ENCODE data around the gene ZNF880. TPM values are rescaled to one million over a fixed set of nuclear protein-coding genes. Genes with fewer than 3 reads are reported as not detected.
"Not testable (repeated sequence)": the region's sequence is repeated elsewhere in the genome, so short reads cannot be mapped to it uniquely, and the experiment has no call there.

ZNF880 gene
- 31.7 TPM for polyA plus RNA-seq (ENCODE audit: insufficient read length)
- long read RNA-seq, donor 1, partial matches to known transcripts: 0 of 6 reads
- long read RNA-seq, donor 1, other reads (novel, unspliced or antisense): 0 of 6 reads
- long read RNA-seq, donor 2, transcript ZNF880-202 (4 exons, 2,230 nt): major isoform, 9 of 46 reads
- long read RNA-seq, donor 2, partial matches to known transcripts: 31 of 46 reads
- long read RNA-seq, donor 2, other reads (novel, unspliced or antisense): 0 of 46 reads
- long read RNA-seq, donor 3, partial matches to known transcripts: 0 of 8 reads
- long read RNA-seq, donor 3, other reads (novel, unspliced or antisense): 0 of 8 reads
- long read RNA-seq, donor 4, partial matches to known transcripts: 0 of 1 reads
- long read RNA-seq, donor 4, other reads (novel, unspliced or antisense): 0 of 1 reads
- long read RNA-seq, donor 5, transcript ZNF880-206 (4 exons, 953 nt): major isoform, 10 of 14 reads
- long read RNA-seq, donor 5, partial matches to known transcripts: 0 of 14 reads
- long read RNA-seq, donor 5, other reads (novel, unspliced or antisense): 0 of 14 reads
- long read RNA-seq, donor 6, partial matches to known transcripts: 0 of 5 reads
- long read RNA-seq, donor 6, other reads (novel, unspliced or antisense): 0 of 5 reads
- long read RNA-seq, donor 7, transcript ZNF880-202 (4 exons, 2,230 nt): major isoform, 8 of 12 reads
- long read RNA-seq, donor 7, partial matches to known transcripts: 0 of 12 reads
- long read RNA-seq, donor 7, other reads (novel, unspliced or antisense): 0 of 12 reads
- long read RNA-seq, donor 8, transcript ZNF880-202 (4 exons, 2,230 nt): major isoform, 5 of 6 reads
- long read RNA-seq, donor 8, partial matches to known transcripts: 0 of 6 reads
- long read RNA-seq, donor 8, other reads (novel, unspliced or antisense): 0 of 6 reads

- DNase-seq: peak; percentile 96
These were observed at the start of gene ZNF880 for GRCh38 chr19:52369559-52370340. ZNF880 (plus strand) TSS chr19:52369923; CDS start chr19:52369966, 43 bp downstream.

- DNase-seq: no peak
These were observed 47.3 kb upstream of the ZNF880 start for GRCh38 chr19:52322429-52322828.

GRCh38 chr19:52331757-52332156, 38.0 kb upstream of the ZNF880 start:
- DNase-seq: no peak

- DNase-seq: no peak
These were observed 34.0 kb upstream of the ZNF880 start for GRCh38 chr19:52335768-52336116.

GRCh38 chr19:52336117-52336790, 33.5 kb upstream of the ZNF880 start, which contains the start of gene ZNF610:
ZNF610 (plus strand) TSS chr19:52336243; CDS start chr19:52349173, 12,930 bp downstream.
- peak; percentile 88 for DNase-seq

- DNase-seq: peak; percentile 17
These were observed 32.8 kb upstream of the ZNF880 start for GRCh38 chr19:52336791-52337381.

- not testable (repeated sequence) for DNase-seq
These were observed 30.7 kb upstream of the ZNF880 start for GRCh38 chr19:52339022-52339421.

GRCh38 chr19:52343548-52343947, 26.2 kb upstream of the ZNF880 start:
- DNase-seq: peak; percentile 84

GRCh38 chr19:52345162-52345561, 24.6 kb upstream of the ZNF880 start:
- no peak for DNase-seq

GRCh38 chr19:52351512-52351911, 18.2 kb upstream of the ZNF880 start:
- no peak for DNase-seq

GRCh38 chr19:52366414-52366824, 3.3 kb upstream of the ZNF880 start:
- no peak for DNase-seq

GRCh38 chr19:52370341-52370710, 603 bp downstream of the ZNF880 start:
- no peak for DNase-seq

- no peak for DNase-seq
These were observed 21.4 kb downstream of the ZNF880 start for GRCh38 chr19:52391135-52391534.

- DNase-seq: peak; percentile 95
These were observed 27.8 kb downstream of the ZNF880 start, which contains the start of gene ZNF528 for GRCh38 chr19:52397310-52398080. ZNF528 (plus strand) TSS chr19:52397849; CDS start chr19:52402014, 4,165 bp downstream.

GRCh38 chr19:52398081-52398441, 28.3 kb downstream of the ZNF880 start:
- no peak for DNase-seq

- no peak for DNase-seq
These were observed 40.6 kb downstream of the ZNF880 start for GRCh38 chr19:52410276-52410675.

GRCh38 chr19:52415711-52416110, 46.0 kb downstream of the ZNF880 start:
- DNase-seq: no peak

GRCh38 chr19:52428937-52429336, 59.2 kb downstream of the ZNF880 start, which contains the start of gene ZNF534:
ZNF534 (plus strand) TSS chr19:52429148; CDS start chr19:52431475, 2,327 bp downstream.
- no peak for DNase-seq
